OCI-LY7 (cell line): ENCODE measurements around the gene C2CD3. TPM values are rescaled to one million over a fixed set of nuclear protein-coding genes. Genes with fewer than 3 reads are reported as not detected.

Source experiments
- BruUV-seq: library from RNA; stranded (reverse); fragments of 400-500 nt; replicated peaks from 2 replicates; lab custom pipeline; 2021; lab: Mats Ljungman, UMichigan
- CTCF ChIA-PET: fragments of 300-600 bp; sonication (Branson Sonifier 250); formaldehyde crosslinking; loops from one replicate; lab custom pipeline; 2022; ENCODE audit warnings: antibody characterized with exemption; ENCODE audit not compliant: unreplicated experiment; lab: Charles Lee
- POLR2A ChIA-PET: fragments of 300-600 bp; sonication (Branson Sonifier 250); formaldehyde crosslinking; loops from one replicate; lab custom pipeline; 2022; ENCODE audit warnings: antibody characterized with exemption; lab: Charles Lee
- DNase-seq: peaks from one replicate; pipeline ENCODE4 v3.0.0-alpha.2; 2015; ENCODE audit warnings: low spot score
- H2AFZ ChIP-seq: fragments of 200-600 bp; sonication (generic), shearing (Covaris generic); 2 replicates; pipeline ENCODE4 v1.6.1; 2014; ENCODE audit warnings: mild to moderate bottlenecking, antibody characterized with exemption, low read length, moderate library complexity
- H3K27ac ChIP-seq: fragments of 200-600 bp; sonication (generic); 2 replicates; pipeline ENCODE4 v1.5.1; 2014; ENCODE audit warnings: mixed run types, low read depth, mild to moderate bottlenecking, moderate library complexity, low read length, inconsistent platforms; ENCODE audit not compliant: poor library complexity, severe bottlenecking
- H3K36me3 ChIP-seq: fragments of 200-600 bp; sonication (generic); 2 replicates; pipeline ENCODE4 v1.6.1; 2014; ENCODE audit warnings: mild to moderate bottlenecking, antibody characterized with exemption, low read length, moderate library complexity, mixed read lengths; ENCODE audit not compliant: insufficient read depth
- H3K4me1 ChIP-seq: fragments of 200-600 bp; sonication (generic); 2 replicates; pipeline ENCODE4 v1.5.1; 2014; ENCODE audit warnings: mild to moderate bottlenecking, low read length; ENCODE audit not compliant: insufficient read depth, poor library complexity, severe bottlenecking
- H3K4me2 ChIP-seq: fragments of 200-600 bp; sonication (generic); 2 replicates; pipeline ENCODE4 v1.6.1; 2014; ENCODE audit warnings: mild to moderate bottlenecking, low read length
- H3K4me3 ChIP-seq: fragments of 200-600 bp; sonication (generic); 2 replicates; pipeline ENCODE4 v1.5.1; 2014; ENCODE audit warnings: mild to moderate bottlenecking, low read depth, low read length; ENCODE audit not compliant: poor library complexity, severe bottlenecking
- H3K79me2 ChIP-seq: fragments of 200-600 bp; sonication (generic); 2 replicates; pipeline ENCODE4 v1.6.1; 2016; ENCODE audit warnings: low read depth, mild to moderate bottlenecking, low read length, moderate library complexity, mixed read lengths; ENCODE audit not compliant: insufficient read depth
- H3K9me2 ChIP-seq: fragments of 200-600 bp; sonication (generic); 2 replicates; pipeline ENCODE4 v1.6.1; 2016; ENCODE audit warnings: mild to moderate bottlenecking, low read length, mixed read lengths; ENCODE audit not compliant: insufficient read depth
- H3K9me3 ChIP-seq: fragments of 200-600 bp; sonication (generic); 2 replicates; pipeline ENCODE4 v1.6.1; 2014; ENCODE audit warnings: mild to moderate bottlenecking, mixed run types, low read length, mixed read lengths
- H4K20me1 ChIP-seq: fragments of 200-600 bp; sonication (generic); 2 replicates; pipeline ENCODE4 v1.6.1; 2014; ENCODE audit warnings: mild to moderate bottlenecking, antibody characterized with exemption, low read length, moderate library complexity, mixed read lengths; ENCODE audit not compliant: insufficient read depth
- CTCF ChIP-seq: fragments of 200-600 bp; sonication (generic); conservative IDR thresholded peaks from 2 replicates; pipeline ENCODE4 v1.5.1; 2014; ENCODE audit warnings: mild to moderate bottlenecking, antibody characterized with exemption, low read length, moderate library complexity, mixed read lengths
- EZH2phosphoT487 ChIP-seq: fragments of 200-600 bp; sonication (generic); IDR thresholded peaks from 2 replicates; pipeline ENCODE4 v1.6.1; 2018; ENCODE audit warnings: low read depth, borderline replicate concordance, mild to moderate bottlenecking, mixed run types, antibody characterized with exemption, low read length, moderate library complexity, mixed read lengths
- intact Hi-C: fragments of 100-400 bp; cut with micrococcal nuclease; formaldehyde crosslinking; loops from one replicate; pipeline ENCODE4 v1.10.0; 2022; ENCODE audit not compliant: unreplicated experiment
- total RNA-seq, 2 experiments: library from RNA; depleted of rRNA in 1 of 2; stranded (reverse); fragments of >200 nt in 1 of 2; shearing (Covaris generic) in 1 of 2; gene quantifications; 2 replicates each; pipeline ENCODE4 v1.2.3, GENCODE V29; 2014 to 2022

The C2CD3 gene
- total RNA-seq, 2 experiments from 2014 or later, result 29.2 to 32.1 TPM

GRCh38 chr11:74007691-74008372 lies 163.0 kb downstream of the C2CD3 start:
- H3K9me2 ChIP-seq, result no peaks in the 10 kb centered on the region
- H3K4me2 ChIP-seq, result no peak overlapping the region
- no TSS peak for BruUV-seq
- ChIA-PET POLR2A (interaction anchor here (0.6 kb wide), 1 partner anchor 222 kb away, joined by 3 read pairs; no protein-coding TSS in a partner anchor), CTCF (no interaction called here)
- H2AFZ ChIP-seq, result no peak overlapping the region
- intact Hi-C loops, result no loop called here
- H3K36me3 ChIP-seq, result no peaks in the 10 kb centered on the region
- H3K4me1 ChIP-seq, result peaks cover 37% of the 10 kb centered on the region
- TF ChIP-seq CTCF, result no peak
- no peak for TF ChIP-seq EZH2phosphoT487
- no peaks in the 10 kb centered on the region for H4K20me1 ChIP-seq
- no peaks in the 10 kb centered on the region for H3K9me3 ChIP-seq
- no peaks in the 10 kb centered on the region for H3K79me2 ChIP-seq
- H3K27ac ChIP-seq, result no peak overlapping the region
- H3K4me3 ChIP-seq, result no peak overlapping the region
- DNase-seq, result no peak

- ChIA-PET POLR2A (no interaction called here), CTCF (no interaction called here)
- no peak overlapping the region for H3K4me3 ChIP-seq
- H3K79me2 ChIP-seq, result no peaks in the 10 kb centered on the region
- H3K36me3 ChIP-seq, result no peaks in the 10 kb centered on the region
- no peak overlapping the region for H2AFZ ChIP-seq
- H3K4me2 ChIP-seq, result no peak overlapping the region
- intact Hi-C loops, result no loop called here
- peaks cover 35% of the 10 kb centered on the region for H3K4me1 ChIP-seq
- H3K27ac ChIP-seq, result no peak overlapping the region
- TF ChIP-seq EZH2phosphoT487 (no peak), CTCF (no peak)
- DNase-seq, result no peak
- no TSS peak for BruUV-seq
- H3K9me3 ChIP-seq, result no peaks in the 10 kb centered on the region
- H4K20me1 ChIP-seq, result no peaks in the 10 kb centered on the region
- no peaks in the 10 kb centered on the region for H3K9me2 ChIP-seq
These were observed 164.0 kb downstream of the C2CD3 start for GRCh38 chr11:74006743-74007304.
